Endodermal cell (in vitro differentiated cells): ENCODE results near the gene SPIRE2. TPM values are rescaled to one million over a fixed set of nuclear protein-coding genes. Genes with fewer than 3 reads are reported as not detected.

Source experiments
- DNase-seq: peaks from one replicate; pipeline ENCODE4 v3.0.0-alpha.2; 2017
- H3K27ac ChIP-seq: 2 replicates; pipeline ENCODE4 v1.5.1; 2013; ENCODE audit warnings: mild to moderate bottlenecking, low read depth, low read length, moderate library complexity
- H3K27me3 ChIP-seq: 2 replicates; pipeline ENCODE4 v1.6.1; 2013; ENCODE audit warnings: mild to moderate bottlenecking, low read length, moderate library complexity; ENCODE audit not compliant: insufficient read depth, control insufficient read depth, poor library complexity, severe bottlenecking
- H3K36me3 ChIP-seq: 2 replicates; pipeline ENCODE4 v1.7.0; 2013; ENCODE audit warnings: mild to moderate bottlenecking, low read length, moderate library complexity; ENCODE audit not compliant: control insufficient read depth, insufficient read depth
- H3K4me1 ChIP-seq: one replicate; pipeline ENCODE4 v1.7.0; 2013; ENCODE audit warnings: low read length; ENCODE audit not compliant: control insufficient read depth, insufficient read depth
- H3K4me3 ChIP-seq: 2 replicates; pipeline ENCODE4 v1.5.1; 2013; ENCODE audit warnings: mild to moderate bottlenecking, low read length, moderate library complexity
- H3K9ac ChIP-seq: 2 replicates; pipeline ENCODE4 v1.6.1; 2013; ENCODE audit warnings: mild to moderate bottlenecking, low read length, moderate library complexity; ENCODE audit not compliant: poor library complexity, severe bottlenecking; ENCODE audit errors: extremely low read depth
- H3K9me3 ChIP-seq: 2 replicates; pipeline ENCODE4 v1.6.1; 2013; ENCODE audit warnings: mild to moderate bottlenecking, low read length, moderate library complexity; ENCODE audit not compliant: control insufficient read depth
- H3K27ac Mint-ChIP-seq: 2 replicates; pipeline ENCODE4 v1.8.0; 2020; ENCODE audit warnings: mixed read lengths
- H3K27me3 Mint-ChIP-seq: 2 replicates; pipeline ENCODE4 v1.8.0; 2021; ENCODE audit warnings: mild to moderate bottlenecking, mixed read lengths; ENCODE audit not compliant: insufficient read depth
- H3K36me3 Mint-ChIP-seq: 2 replicates; pipeline ENCODE4 v1.8.0; 2020; ENCODE audit warnings: low read depth, mixed read lengths
- H3K4me1 Mint-ChIP-seq: 2 replicates; pipeline ENCODE4 v1.8.0; 2020; ENCODE audit warnings: mixed read lengths
- H3K4me3 Mint-ChIP-seq: 2 replicates; pipeline ENCODE4 v1.8.0; 2020; ENCODE audit warnings: mild to moderate bottlenecking, moderate library complexity, mixed read lengths
- H3K9me3 Mint-ChIP-seq: 2 replicates; pipeline ENCODE4 v1.8.0; 2020; ENCODE audit warnings: mild to moderate bottlenecking, mixed read lengths
- WGBS, 2 experiments: methylation state at CpG; one replicate each; pipeline versions ENCODE4 v1.1.5 to v1.1.7; 2013; ENCODE audit warnings: missing lambda C conversion rate in 2 of 2, mixed read lengths in 1 of 2; ENCODE audit not compliant: insufficient coverage in 1 of 2, insufficient read length in 1 of 2; 5-methylcytosine and 5-hydroxymethylcytosine counted together
- total RNA-seq, 2 donors: library from RNA; stranded (reverse); fragmentation: NEBNext Ultra II Directional in 1 of 2; extraction: Animal tissue kit (Norgen Biotek cat#: 25700) in 1 of 2; gene quantifications; 2 replicates in 1 of 2; 3 replicates in 1 of 2; pipeline ENCODE4 v1.2.1, GENCODE V29; 2021
- TF ChIP-seq, protein P1 (sequence below): fragments of 200-600 bp; sonication (generic); conservative IDR thresholded peaks from 2 replicates; pipeline ENCODE4 v1.5.0; 2021; ENCODE audit warnings: antibody characterized with exemption, mild to moderate bottlenecking

SPIRE2 gene
- total RNA-seq, 2 donors from 2014 or later, result 12.8 to 12.9 TPM

DNA sequence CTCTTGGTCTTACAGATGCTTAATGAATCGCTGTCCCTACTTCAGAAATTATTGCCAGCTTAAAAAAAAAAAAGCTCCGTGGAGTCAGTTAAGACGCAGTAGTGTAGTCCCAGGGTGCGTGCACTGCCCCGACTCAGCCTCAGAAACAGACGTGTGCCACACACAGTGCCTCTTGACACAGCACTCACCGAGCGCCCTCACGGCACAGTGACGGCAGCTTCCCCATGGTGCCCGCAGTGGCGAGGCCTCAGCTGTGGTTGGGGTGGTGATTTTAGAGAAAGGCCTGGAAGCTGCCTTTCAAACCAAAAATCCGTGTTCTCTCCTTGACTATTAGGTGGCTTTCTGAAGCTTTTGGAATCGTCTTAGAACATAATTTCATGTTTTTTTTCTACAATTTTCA lies 59.0 kb downstream of the SPIRE2 start:
- no peaks in the 10 kb centered on the region for H3K27me3 Mint-ChIP-seq
- Histone ChIP-seq H3K9me3 (no peaks in the 10 kb centered on the region), H3K9ac (no peak overlapping the region), H3K4me3 (no peak overlapping the region), H3K27me3 (no peaks in the 10 kb centered on the region), H3K36me3 (peaks cover 64% of the 10 kb centered on the region), H3K27ac (no peak overlapping the region), H3K4me1 (no peaks in the 10 kb centered on the region)
- no peak overlapping the region for H3K27ac Mint-ChIP-seq
- H3K9me3 Mint-ChIP-seq, result no peaks in the 10 kb centered on the region
- TF ChIP-seq, protein P1, sequence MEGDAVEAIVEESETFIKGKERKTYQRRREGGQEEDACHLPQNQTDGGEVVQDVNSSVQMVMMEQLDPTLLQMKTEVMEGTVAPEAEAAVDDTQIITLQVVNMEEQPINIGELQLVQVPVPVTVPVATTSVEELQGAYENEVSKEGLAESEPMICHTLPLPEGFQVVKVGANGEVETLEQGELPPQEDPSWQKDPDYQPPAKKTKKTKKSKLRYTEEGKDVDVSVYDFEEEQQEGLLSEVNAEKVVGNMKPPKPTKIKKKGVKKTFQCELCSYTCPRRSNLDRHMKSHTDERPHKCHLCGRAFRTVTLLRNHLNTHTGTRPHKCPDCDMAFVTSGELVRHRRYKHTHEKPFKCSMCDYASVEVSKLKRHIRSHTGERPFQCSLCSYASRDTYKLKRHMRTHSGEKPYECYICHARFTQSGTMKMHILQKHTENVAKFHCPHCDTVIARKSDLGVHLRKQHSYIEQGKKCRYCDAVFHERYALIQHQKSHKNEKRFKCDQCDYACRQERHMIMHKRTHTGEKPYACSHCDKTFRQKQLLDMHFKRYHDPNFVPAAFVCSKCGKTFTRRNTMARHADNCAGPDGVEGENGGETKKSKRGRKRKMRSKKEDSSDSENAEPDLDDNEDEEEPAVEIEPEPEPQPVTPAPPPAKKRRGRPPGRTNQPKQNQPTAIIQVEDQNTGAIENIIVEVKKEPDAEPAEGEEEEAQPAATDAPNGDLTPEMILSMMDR, result no peak
- DNase-seq, result no peak
- H3K36me3 Mint-ChIP-seq, result peaks cover 73% of the 10 kb centered on the region
- 93 to 98% methylated on average over 12 to 14 of the region's 14 CpGs for WGBS, 2 experiments
- H3K4me1 Mint-ChIP-seq, result no peaks in the 10 kb centered on the region
- H3K4me3 Mint-ChIP-seq, result no peak overlapping the region

DNA sequence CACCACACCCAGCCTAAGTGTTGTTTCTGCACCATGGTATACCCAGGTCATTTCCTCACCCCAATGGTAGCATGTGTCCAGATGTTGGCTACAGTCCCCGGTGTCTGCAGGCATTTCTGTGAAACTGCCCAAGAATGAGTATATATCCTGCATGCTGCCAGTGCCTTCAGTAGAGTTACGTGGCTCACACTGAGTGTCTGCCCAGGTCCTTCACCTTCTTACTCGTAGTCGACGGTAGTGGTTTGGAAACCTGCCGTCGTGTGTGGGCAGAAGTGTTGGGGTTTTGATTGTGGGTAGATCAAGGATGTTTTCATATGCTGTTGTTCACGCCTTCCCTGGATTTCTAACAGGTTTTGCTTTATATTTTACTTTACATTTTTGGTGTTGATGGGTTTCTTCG lies 61.9 kb downstream of the SPIRE2 start:
- no peak overlapping the region for H3K27ac Mint-ChIP-seq
- H3K36me3 ChIP-seq, result peaks cover 54% of the 10 kb centered on the region

DNA sequence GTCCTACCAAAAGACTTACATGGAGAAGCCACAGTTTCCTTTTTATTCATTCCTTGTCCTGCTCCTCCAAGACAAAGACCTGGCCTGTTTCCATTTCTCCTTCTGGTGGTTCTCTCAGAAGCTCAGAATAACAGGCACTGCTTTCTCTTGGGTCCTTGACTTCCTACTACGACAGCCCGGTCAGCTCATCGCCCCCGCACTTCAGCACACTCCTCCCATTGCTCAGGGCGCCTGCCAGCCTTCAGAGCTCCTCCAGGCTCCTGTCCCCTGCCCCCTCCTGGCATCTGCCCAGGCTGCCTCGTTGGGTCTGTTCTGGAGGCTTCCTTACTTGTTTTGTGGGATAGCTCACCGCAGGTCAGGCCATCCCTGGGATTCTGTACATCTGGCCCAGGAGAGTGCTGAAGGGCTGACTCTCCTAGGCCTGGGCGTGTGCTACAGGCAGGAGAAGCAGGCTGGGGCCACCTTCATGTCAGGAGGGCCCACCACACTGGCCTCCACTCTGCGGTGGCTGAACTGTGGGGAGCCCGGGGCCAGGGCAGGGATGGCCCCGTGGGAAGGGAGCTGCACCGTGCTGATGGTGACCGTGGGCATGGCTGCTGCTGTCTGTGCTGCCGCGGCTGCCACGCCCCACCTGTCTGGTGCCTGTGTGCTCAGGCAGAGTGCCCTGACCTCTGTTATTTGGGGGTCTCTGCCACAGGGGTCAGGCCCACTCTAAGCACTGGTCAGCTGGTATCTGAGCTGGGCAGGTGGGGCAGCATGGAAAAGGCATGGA lies 62.8 kb downstream of the SPIRE2 start:
- Mint-ChIP-seq H3K4me1 (no peaks in the 10 kb centered on the region), H3K4me3 (no peak overlapping the region), H3K9me3 (no peaks in the 10 kb centered on the region), H3K27me3 (no peaks in the 10 kb centered on the region), H3K36me3 (peaks cover 73% of the 10 kb centered on the region), H3K27ac (peak overlapping the region; percentile 59)
- H3K27ac ChIP-seq, result no peak overlapping the region
- no peaks in the 10 kb centered on the region for H3K4me1 ChIP-seq
- no peaks in the 10 kb centered on the region for H3K9me3 ChIP-seq
- DNase-seq, result no peak
- no peak overlapping the region for H3K9ac ChIP-seq
- 92 to 95% methylated on average over 10 to 16 of the region's 16 CpGs for WGBS, 2 experiments
- H3K27me3 ChIP-seq, result no peaks in the 10 kb centered on the region
- H3K4me3 ChIP-seq, result no peak overlapping the region
- TF ChIP-seq, protein P1, result no peak
- peaks cover 58% of the 10 kb centered on the region for H3K36me3 ChIP-seq

More for the DNA sequence above, 61.9 kb downstream of the SPIRE2 start:
- H3K4me3 ChIP-seq, result no peak overlapping the region
- TF ChIP-seq, protein P1, result no peak
- Mint-ChIP-seq H3K27me3 (no peaks in the 10 kb centered on the region), H3K36me3 (peaks cover 73% of the 10 kb centered on the region), H3K4me3 (no peak overlapping the region), H3K4me1 (no peaks in the 10 kb centered on the region), H3K9me3 (no peaks in the 10 kb centered on the region)
- H3K27ac ChIP-seq, result no peak overlapping the region
- no peak overlapping the region for H3K9ac ChIP-seq
- no peaks in the 10 kb centered on the region for H3K27me3 ChIP-seq
- DNase-seq, result no peak
- 94% methylated on average over 2 to 9 of the region's 9 CpGs for WGBS, 2 experiments
- H3K9me3 ChIP-seq, result no peaks in the 10 kb centered on the region
- no peaks in the 10 kb centered on the region for H3K4me1 ChIP-seq
